GM12873 (cell line): ENCODE results near the gene SUMO2.

Experiments used
- CTCF ChIP-seq: IDR thresholded peaks from 2 replicates; pipeline ENCODE4 v1.5.1; 2012; ENCODE audit warnings: low read depth, mild to moderate bottlenecking, moderate library complexity, low read length, control low read depth; ENCODE audit not compliant: insufficient read depth; ENCODE audit errors: missing control alignments

Gene SUMO2

GRCh38 chr17:75219815-75220214 is 37.1 kb upstream of the SUMO2 start:
- no peak for TF ChIP-seq CTCF

GRCh38 chr17:75218131-75218530 is 35.4 kb upstream of the SUMO2 start:
- no peak for TF ChIP-seq CTCF

GRCh38 chr17:75209061-75209460 is 26.3 kb upstream of the SUMO2 start:
- TF ChIP-seq CTCF, result no peak

- no peak for TF ChIP-seq CTCF
Measured at GRCh38 chr17:75208161-75208560, 25.4 kb upstream of the SUMO2 start.

- no peak for TF ChIP-seq CTCF
Measured at GRCh38 chr17:75207760-75208159, 25.0 kb upstream of the SUMO2 start.

- TF ChIP-seq CTCF, result peak; percentile 44
Measured at GRCh38 chr17:75205793-75206163, 23.0 kb upstream of the SUMO2 start.

GRCh38 chr17:75205037-75205792 is 22.5 kb upstream of the SUMO2 start, which contains the start of gene NUP85:
NUP85 (plus strand) TSS chr17:75205679; CDS start chr17:75205762, 83 bp downstream.
- TF ChIP-seq CTCF, result no peak
